HCT116 (cell line): ENCODE results near the gene ARHGEF6. TPM values are rescaled to one million over a fixed set of nuclear protein-coding genes. Genes with fewer than 3 reads are reported as not detected.

Source experiments
- ATAC-seq: fragments of 200-7000 bp; cut with Tn5 transposase; 2 replicates; pipeline ENCODE4 v1.9.1; 2020; ENCODE audit warnings: mild to moderate bottlenecking, moderate library complexity
- BruUV-seq: library from RNA; stranded (reverse); fragments of 400-500 nt; replicated peaks from 2 replicates; lab custom pipeline; 2021; lab: Mats Ljungman, UMichigan
- CTCF ChIA-PET: fragments of 300-600 bp; sonication (Branson Sonifier 250); formaldehyde crosslinking; loops from one replicate; lab custom pipeline; 2021; ENCODE audit warnings: antibody characterized with exemption; lab: Charles Lee
- POLR2A ChIA-PET: fragments of 300-600, 350-600 bp; sonication (Branson Sonifier 250); formaldehyde crosslinking; loops from one replicate; lab custom pipeline; 2021; ENCODE audit warnings: antibody characterized with exemption; lab: Charles Lee
- RAD21 ChIA-PET, 2 experiments: fragments of 300-600 bp; sonication (Branson Sonifier 250); formaldehyde crosslinking; loops; one replicate each; lab custom pipeline; 2023; ENCODE audit warnings: low total read pairs in 2 of 2; ENCODE audit not compliant: uncharacterized antibody in 2 of 2, unreplicated experiment in 2 of 2, low non-redundant PET in 1 of 2; lab: Charles Lee
- DNase-seq: peaks from one replicate; pipeline ENCODE4 v3.0.0-alpha.2; 2010; ENCODE audit warnings: low read depth, low spot score
- H2AFZ ChIP-seq: fragments of 200-600 bp; shearing (Covaris generic), sonication (generic); 2 replicates; pipeline ENCODE4 v1.6.1; 2017; ENCODE audit warnings: low read depth, mixed run types, mixed read lengths, antibody characterized with exemption, low read length; ENCODE audit not compliant: poor library complexity, severe bottlenecking
- H3K27ac ChIP-seq: 2 replicates; pipeline ENCODE4 v1.5.1; 2012; ENCODE audit warnings: low read depth, low read length
- H3K27me3 ChIP-seq: fragments of 200-600 bp; sonication (generic); 2 replicates; pipeline ENCODE4 v1.6.1; 2016; ENCODE audit warnings: mixed run types, low read length, mixed read lengths; ENCODE audit not compliant: insufficient read depth
- H3K36me3 ChIP-seq, 2 experiments: fragments of 200-500 bp in 1 of 2; fragments of 200-600 bp in 1 of 2; sonication (Bioruptor generic) in 1 of 2; sonication (generic) in 1 of 2; 2 replicates each; pipeline versions ENCODE4 v1.5.1 to v1.6.1; 2014 to 2016; ENCODE audit warnings: low read length in 2 of 2, inconsistent platforms in 1 of 2, mixed read lengths in 1 of 2, mixed run types in 1 of 2; ENCODE audit not compliant: insufficient read depth in 2 of 2, control insufficient read depth in 1 of 2
- H3K4me1 ChIP-seq, 2 experiments: fragments of 200-600 bp in 1 of 2; sonication (generic) in 1 of 2; 2 replicates each; pipeline versions ENCODE4 v1.5.1 to v1.6.1; 2012 to 2017; ENCODE audit warnings: low read length in 2 of 2, inconsistent platforms in 1 of 2, mild to moderate bottlenecking in 1 of 2, mixed read lengths in 1 of 2, mixed run types in 1 of 2, moderate library complexity in 1 of 2; ENCODE audit not compliant: insufficient read depth in 2 of 2, control insufficient read depth in 1 of 2
- H3K4me2 ChIP-seq: fragments of 200-600 bp; sonication (generic); 2 replicates; pipeline ENCODE4 v1.6.1; 2017; ENCODE audit warnings: mixed run types, low read length, mixed read lengths
- H3K4me3 ChIP-seq, 2 experiments: fragments of 200-600 bp in 1 of 2; sonication (generic) in 1 of 2; replicated peaks in 1 of 2; 2 replicates each; pipeline ENCODE4 v1.5.1; 2011 to 2016; ENCODE audit warnings: low read length in 2 of 2, control low read depth in 1 of 2, low read depth in 1 of 2, mild to moderate bottlenecking in 1 of 2, mixed read lengths in 1 of 2, mixed run types in 1 of 2
- H3K79me2 ChIP-seq: fragments of 200-600 bp; sonication (generic); 2 replicates; pipeline ENCODE4 v1.6.1; 2017; ENCODE audit warnings: mild to moderate bottlenecking, mixed run types, low read length, moderate library complexity, mixed read lengths; ENCODE audit not compliant: insufficient read depth
- H3K9ac ChIP-seq: fragments of 200-600 bp; sonication (generic); 2 replicates; pipeline ENCODE4 v1.6.1; 2016; ENCODE audit warnings: low read length, mixed read lengths
- H3K9me2 ChIP-seq: fragments of 200-600 bp; sonication (generic), shearing (Covaris generic); 2 replicates; pipeline ENCODE4 v1.6.1; 2017; ENCODE audit warnings: mixed run types, mild to moderate bottlenecking, moderate library complexity; ENCODE audit not compliant: insufficient read depth
- H3K9me3 ChIP-seq, 2 experiments: fragments of 200-500 bp in 1 of 2; fragments of 200-600 bp in 1 of 2; sonication (Bioruptor generic) in 1 of 2; sonication (generic) in 1 of 2; 2 replicates each; pipeline ENCODE4 v1.6.1; 2014 to 2017; ENCODE audit warnings: low read length in 2 of 2, mixed read lengths in 2 of 2, inconsistent platforms in 1 of 2, low read depth in 1 of 2, mild to moderate bottlenecking in 1 of 2, mixed run types in 1 of 2, moderate library complexity in 1 of 2; ENCODE audit not compliant: control insufficient read depth in 1 of 2, insufficient read depth in 1 of 2
- H4K20me1 ChIP-seq: fragments of 200-600 bp; sonication (generic), shearing (Covaris generic); 2 replicates; pipeline ENCODE4 v1.6.1; 2017; ENCODE audit warnings: mixed run types, mild to moderate bottlenecking, moderate library complexity; ENCODE audit not compliant: insufficient read depth
- ATF3 ChIP-seq: IDR thresholded peaks from 2 replicates; pipeline ENCODE4 v1.6.1; 2012
- CTCF ChIP-seq, 3 experiments: fragments of 200-600 bp in 1 of 3; sonication (generic) in 1 of 3; IDR thresholded peaks in 2 of 3; conservative IDR thresholded peaks in 1 of 3; 2 replicates each; pipeline ENCODE4 v1.5.1; 2012 to 2017; ENCODE audit warnings: low read depth in 2 of 3, low read length in 2 of 3, antibody characterized with exemption in 1 of 3, borderline replicate concordance in 1 of 3, control low read depth in 1 of 3, mild to moderate bottlenecking in 1 of 3, mixed read lengths in 1 of 3, mixed run types in 1 of 3, moderate library complexity in 1 of 3; ENCODE audit not compliant: insufficient read depth in 1 of 3
- EGR1 ChIP-seq: IDR thresholded peaks from 2 replicates; pipeline ENCODE4 v1.6.1; 2012; ENCODE audit warnings: low read depth
- FOSL1 ChIP-seq: IDR thresholded peaks from 2 replicates; pipeline ENCODE4 v1.6.1; 2012; ENCODE audit warnings: low read depth
- JUND ChIP-seq: IDR thresholded peaks from 2 replicates; pipeline ENCODE4 v1.6.1; 2012
- POLR2A ChIP-seq: IDR thresholded peaks from 2 replicates; pipeline ENCODE4 v1.7.0; 2011; ENCODE audit warnings: borderline replicate concordance; ENCODE audit not compliant: insufficient read depth, insufficient read length; ENCODE audit errors: extremely low read depth
- RAD21 ChIP-seq: IDR thresholded peaks from 2 replicates; pipeline ENCODE4 v1.6.1; 2012; ENCODE audit warnings: low read depth, mild to moderate bottlenecking
- REST ChIP-seq: IDR thresholded peaks from 2 replicates; pipeline ENCODE4 v1.6.1; 2012; ENCODE audit warnings: low read depth
- SP1 ChIP-seq: IDR thresholded peaks from 2 replicates; pipeline ENCODE4 v1.6.1; 2012; ENCODE audit warnings: low read depth
- TCF7L2 ChIP-seq: IDR thresholded peaks from 2 replicates; pipeline ENCODE4 v1.7.0; 2011; ENCODE audit warnings: borderline replicate concordance, inconsistent platforms; ENCODE audit not compliant: insufficient read depth, insufficient read length; ENCODE audit errors: extremely low read depth
- ZBTB33 ChIP-seq: IDR thresholded peaks from 2 replicates; pipeline ENCODE4 v1.6.1; 2011; ENCODE audit warnings: mild to moderate bottlenecking, low read length, moderate library complexity; ENCODE audit not compliant: insufficient replicate concordance; ENCODE audit errors: extremely low read depth
- ZFX ChIP-seq: fragments of 450-650 bp; IDR thresholded peaks from 2 replicates; pipeline ENCODE4 v1.6.1; 2017
- ZNF274 ChIP-seq: fragments of 200-500 bp; sonication (Bioruptor generic); IDR thresholded peaks from 2 replicates; pipeline ENCODE4 v1.6.1; 2014; ENCODE audit warnings: mild to moderate bottlenecking, low read depth, low read length, inconsistent platforms
- intact Hi-C: fragments of 100-400 bp; cut with micrococcal nuclease; formaldehyde crosslinking; loops from 2 replicates; pipeline ENCODE4 v1.10.0; 2022
- total RNA-seq: library from RNA; stranded (reverse); gene quantifications from one replicate; pipeline ENCODE4 v1.2.1, GENCODE V29; 2021; ENCODE audit not compliant: unreplicated experiment

The ARHGEF6 gene
- total RNA-seq, 1 experiment from 2014 or later = 1.9 TPM

- no peak overlapping the region for H3K4me3 ChIP-seq
- H3K79me2 ChIP-seq = no peaks in the 10 kb centered on the region
- TF ChIP-seq RAD21 (no peak), EGR1 (no peak), REST (no peak), ZBTB33 (no peak), ZNF274 (no peak), TCF7L2 (no peak), JUND (no peak), ATF3 (no peak), POLR2A (no peak), SP1 (no peak), CTCF (IDR thresholded peaks at IDR 0.05 in 2 of 3, conservative IDR thresholded peaks at IDR 0.05 in 1 of 3; ENCODE audit: borderline replicate concordance in 1 of 3, insufficient read depth in 1 of 3, low read depth in 2 of 3, low read length in 2 of 3) (no peak), ZFX (no peak), FOSL1 (no peak)
- POLR2A ChIA-PET = interaction anchor here (0.7 kb wide), 1 partner anchor 296 kb away, joined by 3 read pairs; no protein-coding TSS in a partner anchor
- H3K9me2 ChIP-seq = no peaks in the 10 kb centered on the region
- H3K4me1 ChIP-seq = no peaks in the 10 kb centered on the region
- H4K20me1 ChIP-seq = no peaks in the 10 kb centered on the region
- no peaks in the 10 kb centered on the region for H3K9me3 ChIP-seq
- H3K4me2 ChIP-seq = no peak overlapping the region
- no peak overlapping the region for H2AFZ ChIP-seq
- H3K27me3 ChIP-seq = no peaks in the 10 kb centered on the region
- CTCF ChIA-PET = no interaction called here
- no peak overlapping the region for H3K27ac ChIP-seq
- DNase-seq = no peak
- no peak for ATAC-seq
- H3K9ac ChIP-seq = no peak overlapping the region
- no TSS peak for BruUV-seq
- RAD21 ChIA-PET = no interaction called here
- intact Hi-C loops = no loop called here
- H3K36me3 ChIP-seq = no peaks in the 10 kb centered on the region
Observed at GRCh38 chrX:136718091-136718490, 62.6 kb downstream of the ARHGEF6 start.
